Neural progenitor cell (in vitro differentiated cells): ENCODE results near the gene WDSUB1. TPM values are rescaled to one million over a fixed set of nuclear protein-coding genes. Genes with fewer than 3 reads are reported as not detected.

Experiments used
- DNase-seq: peaks from one replicate; pipeline ENCODE4 v3.0.0-alpha.2; 2016; ENCODE audit warnings: low spot score
- H2AFZ ChIP-seq: fragments of 200-600 bp; sonication (generic); replicated peaks from 2 replicates; pipeline ENCODE4 v1.6.1; 2016; ENCODE audit warnings: antibody characterized with exemption
- H3F3A ChIP-seq: fragments of 200-600 bp; sonication (generic); 2 replicates; pipeline ENCODE4 v1.6.1; 2016; ENCODE audit warnings: antibody characterized with exemption, low read depth
- H3K27ac ChIP-seq: fragments of 200-600 bp; sonication (generic); 2 replicates; pipeline ENCODE4 v1.5.1; 2016; ENCODE audit warnings: mild to moderate bottlenecking
- H3K27me3 ChIP-seq: fragments of 200-600 bp; sonication (generic); 2 replicates; pipeline ENCODE4 v1.6.1; 2016; ENCODE audit warnings: mild to moderate bottlenecking, moderate library complexity
- H3K36me3 ChIP-seq: fragments of 200-600 bp; sonication (generic); 2 replicates; pipeline ENCODE4 v1.5.1; 2016
- H3K4me1 ChIP-seq: fragments of 200-600 bp; sonication (generic); 2 replicates; pipeline ENCODE4 v1.6.1; 2016; ENCODE audit warnings: mixed run types
- H3K4me2 ChIP-seq: fragments of 200-600 bp; sonication (generic); 2 replicates; pipeline ENCODE4 v1.6.1; 2016
- H3K4me3 ChIP-seq: fragments of 200-600 bp; sonication (generic); 2 replicates; pipeline ENCODE4 v1.5.1; 2016
- H3K79me2 ChIP-seq: fragments of 200-600 bp; sonication (generic); 2 replicates; pipeline ENCODE4 v1.6.1; 2016; ENCODE audit warnings: low read depth
- H3K9ac ChIP-seq: fragments of 200-600 bp; sonication (generic); 2 replicates; pipeline ENCODE4 v1.6.1; 2016
- H3K9me3 ChIP-seq: fragments of 200-600 bp; sonication (generic); 2 replicates; pipeline ENCODE4 v1.5.1; 2016; ENCODE audit warnings: low read depth
- H4K20me1 ChIP-seq: fragments of 200-600 bp; sonication (generic); 2 replicates; pipeline ENCODE4 v1.6.1; 2016; ENCODE audit warnings: low read depth
- H3K27ac Mint-ChIP-seq: 3 replicates; pipeline ENCODE4 v1.8.0; 2021; ENCODE audit warnings: mixed read lengths
- H3K27me3 Mint-ChIP-seq: 2 replicates; pipeline ENCODE4 v1.8.0; 2022; ENCODE audit warnings: low read depth, mild to moderate bottlenecking, inconsistent platforms, moderate library complexity, mixed read lengths; ENCODE audit not compliant: insufficient read depth
- H3K36me3 Mint-ChIP-seq: 3 replicates; pipeline ENCODE4 v1.8.0; 2021; ENCODE audit warnings: mixed read lengths
- H3K4me1 Mint-ChIP-seq: 3 replicates; pipeline ENCODE4 v1.8.0; 2021; ENCODE audit warnings: mixed read lengths
- H3K4me3 Mint-ChIP-seq: 3 replicates; pipeline ENCODE4 v1.8.0; 2021; ENCODE audit warnings: mild to moderate bottlenecking, moderate library complexity, mixed read lengths
- H3K9me3 Mint-ChIP-seq: 3 replicates; pipeline ENCODE4 v1.8.0; 2020; ENCODE audit warnings: mixed read lengths
- CTCF ChIP-seq: fragments of 200-600 bp; sonication (generic); IDR thresholded peaks from 2 replicates; pipeline ENCODE4 v1.5.1; 2017; ENCODE audit warnings: antibody characterized with exemption, mild to moderate bottlenecking
- EZH2 ChIP-seq: fragments of 200-600 bp; sonication (generic); IDR thresholded peaks from 2 replicates; pipeline ENCODE4 v1.6.1; 2017; ENCODE audit warnings: antibody characterized with exemption, mild to moderate bottlenecking, moderate library complexity
- EZH2phosphoT487 ChIP-seq: fragments of 200-600 bp; sonication (generic); IDR thresholded peaks from 2 replicates; pipeline ENCODE4 v1.6.1; 2017; ENCODE audit warnings: antibody characterized with exemption
- total RNA-seq: library from RNA; depleted of rRNA; stranded (reverse); fragments of >200 nt; gene quantifications from 2 replicates; pipeline ENCODE4 v1.2.3, GENCODE V29; 2015; ENCODE audit warnings: low replicate concordance

WDSUB1 gene
- total RNA-seq, 1 donor from 2014 or later: 5.2 TPM

- peaks cover 6% of the 10 kb centered on the region for H3K27me3 Mint-ChIP-seq
- H3K9me3 Mint-ChIP-seq: no peaks in the 10 kb centered on the region
- peaks cover 7% of the 10 kb centered on the region for H3K4me1 Mint-ChIP-seq
- Histone ChIP-seq H3K4me3 (peak overlapping the region; percentile 61), H3K36me3 (no peaks in the 10 kb centered on the region), H3K27me3 (no peaks in the 10 kb centered on the region), H3K27ac (no peak overlapping the region), H4K20me1 (no peaks in the 10 kb centered on the region), H3K4me2 (peak overlapping the region; percentile 77), H3K9ac (no peak overlapping the region), H3K9me3 (no peaks in the 10 kb centered on the region), H3K79me2 (peaks cover 5% of the 10 kb centered on the region), H2AFZ (peak overlapping the region; percentile 88), H3K4me1 (peaks cover 7% of the 10 kb centered on the region), H3F3A (peaks cover 25% of the 10 kb centered on the region)
- H3K27ac Mint-ChIP-seq: no peak overlapping the region
- H3K36me3 Mint-ChIP-seq: no peaks in the 10 kb centered on the region
- TF ChIP-seq CTCF: no peak
- no peak for TF ChIP-seq EZH2
- no peak for TF ChIP-seq EZH2phosphoT487
- no peak for DNase-seq
- peak overlapping the region; percentile 91 for H3K4me3 Mint-ChIP-seq
Observed at GRCh38 chr2:159285433-159285832, 1.1 kb downstream of the WDSUB1 start.

GRCh38 chr2:159283529-159283928 is 3.0 kb downstream of the WDSUB1 start:
- no peak overlapping the region for H3K4me3 ChIP-seq
- Mint-ChIP-seq H3K4me1 (peaks cover 7% of the 10 kb centered on the region), H3K27ac (no peak overlapping the region), H3K9me3 (no peaks in the 10 kb centered on the region), H3K36me3 (peaks cover 4% of the 10 kb centered on the region), H3K27me3 (peaks cover 6% of the 10 kb centered on the region), H3K4me3 (no peak overlapping the region)
- H2AFZ ChIP-seq: no peak overlapping the region
- H3K4me2 ChIP-seq: no peak overlapping the region
- TF ChIP-seq EZH2phosphoT487: no peak
- H3F3A ChIP-seq: peaks cover 25% of the 10 kb centered on the region
- no peak for DNase-seq
- H4K20me1 ChIP-seq: no peaks in the 10 kb centered on the region
- no peaks in the 10 kb centered on the region for H3K36me3 ChIP-seq
- no peak overlapping the region for H3K27ac ChIP-seq
- no peak overlapping the region for H3K9ac ChIP-seq
- H3K79me2 ChIP-seq: peaks cover 5% of the 10 kb centered on the region
- H3K9me3 ChIP-seq: no peaks in the 10 kb centered on the region
- H3K4me1 ChIP-seq: peaks cover 7% of the 10 kb centered on the region
- H3K27me3 ChIP-seq: no peaks in the 10 kb centered on the region

GRCh38 chr2:159281002-159281401 is 5.5 kb downstream of the WDSUB1 start:
- no peak for DNase-seq
- Histone ChIP-seq H3K4me3 (no peak overlapping the region), H3F3A (peaks cover 11% of the 10 kb centered on the region), H3K9me3 (no peaks in the 10 kb centered on the region), H2AFZ (no peak overlapping the region), H4K20me1 (no peaks in the 10 kb centered on the region), H3K36me3 (no peaks in the 10 kb centered on the region), H3K9ac (no peak overlapping the region), H3K4me1 (peaks cover 3% of the 10 kb centered on the region), H3K27ac (no peak overlapping the region), H3K79me2 (peaks cover 5% of the 10 kb centered on the region), H3K4me2 (no peak overlapping the region), H3K27me3 (no peaks in the 10 kb centered on the region)
- Mint-ChIP-seq H3K36me3 (peaks cover 4% of the 10 kb centered on the region), H3K9me3 (no peaks in the 10 kb centered on the region), H3K4me3 (no peak overlapping the region), H3K27ac (no peak overlapping the region), H3K4me1 (peaks cover 3% of the 10 kb centered on the region), H3K27me3 (peaks cover 4% of the 10 kb centered on the region)
- TF ChIP-seq CTCF (no peak), EZH2phosphoT487 (no peak), EZH2 (no peak)

GRCh38 chr2:159279700-159280099 is 6.8 kb downstream of the WDSUB1 start:
- H3K27ac ChIP-seq: no peak overlapping the region
- H4K20me1 ChIP-seq: no peaks in the 10 kb centered on the region
- no peak for TF ChIP-seq EZH2
- no peak for TF ChIP-seq EZH2phosphoT487
- no peak for TF ChIP-seq CTCF
- no peaks in the 10 kb centered on the region for H3K79me2 ChIP-seq
- no peak overlapping the region for H3K27ac Mint-ChIP-seq
- no peaks in the 10 kb centered on the region for H3F3A ChIP-seq
- H2AFZ ChIP-seq: no peak overlapping the region
- H3K4me1 ChIP-seq: no peaks in the 10 kb centered on the region
- no peaks in the 10 kb centered on the region for H3K36me3 ChIP-seq
- H3K27me3 ChIP-seq: no peaks in the 10 kb centered on the region
- H3K9me3 ChIP-seq: no peaks in the 10 kb centered on the region
- no peak for DNase-seq
- H3K4me3 Mint-ChIP-seq: no peak overlapping the region
- H3K4me2 ChIP-seq: no peak overlapping the region
- H3K27me3 Mint-ChIP-seq: peaks cover 4% of the 10 kb centered on the region
- no peaks in the 10 kb centered on the region for H3K9me3 Mint-ChIP-seq
- H3K4me1 Mint-ChIP-seq: no peaks in the 10 kb centered on the region
- H3K9ac ChIP-seq: no peak overlapping the region
- peaks cover 4% of the 10 kb centered on the region for H3K36me3 Mint-ChIP-seq
- no peak overlapping the region for H3K4me3 ChIP-seq
